DMS 273 (cell line): ENCODE data around the gene ABCC4.

Source experiments
- DNase-seq: peaks from one replicate; lab custom pipeline; 2025; ENCODE audit not compliant: unreplicated experiment; lab: John Stamatoyannopoulos, UW

The ABCC4 gene

DNA sequence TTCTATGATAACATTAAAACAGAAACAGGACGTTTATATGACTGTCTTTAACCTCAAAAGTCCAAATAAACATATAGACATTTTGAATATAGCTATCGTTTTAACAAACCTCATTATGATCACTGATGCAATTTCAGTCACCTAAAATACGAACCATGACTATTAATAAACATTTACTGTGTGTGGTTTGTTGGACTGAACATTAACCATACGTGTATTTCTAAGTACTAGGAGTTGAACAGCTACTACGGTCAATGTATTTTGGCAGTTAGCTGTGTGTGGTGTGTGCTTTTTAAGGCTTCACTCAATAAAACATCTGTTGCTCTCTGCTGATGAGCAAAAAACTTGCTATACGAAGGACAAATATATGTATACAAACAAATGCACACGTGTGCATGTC lies 281.4 kb downstream of the ABCC4 start:
- no peak for DNase-seq

DNA sequence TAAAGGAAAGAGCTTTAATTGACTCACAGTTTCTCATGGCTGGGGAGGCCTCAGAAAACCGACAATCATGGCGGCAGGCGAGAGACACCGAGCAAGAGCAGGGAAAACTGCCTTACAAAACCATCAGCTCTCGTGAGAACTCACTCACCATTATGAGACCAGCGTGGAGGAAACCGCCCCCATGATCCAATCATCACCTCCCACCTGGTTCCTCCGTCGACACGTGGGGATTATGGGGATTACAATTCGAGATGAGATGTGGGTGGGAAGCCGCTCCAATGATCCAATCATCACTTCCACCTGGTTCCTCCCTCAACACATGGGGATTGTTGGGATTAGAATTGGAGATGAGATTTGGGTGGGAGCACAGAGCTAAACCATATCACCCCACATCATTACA lies 293.9 kb downstream of the ABCC4 start:
- no peak for DNase-seq

DNA sequence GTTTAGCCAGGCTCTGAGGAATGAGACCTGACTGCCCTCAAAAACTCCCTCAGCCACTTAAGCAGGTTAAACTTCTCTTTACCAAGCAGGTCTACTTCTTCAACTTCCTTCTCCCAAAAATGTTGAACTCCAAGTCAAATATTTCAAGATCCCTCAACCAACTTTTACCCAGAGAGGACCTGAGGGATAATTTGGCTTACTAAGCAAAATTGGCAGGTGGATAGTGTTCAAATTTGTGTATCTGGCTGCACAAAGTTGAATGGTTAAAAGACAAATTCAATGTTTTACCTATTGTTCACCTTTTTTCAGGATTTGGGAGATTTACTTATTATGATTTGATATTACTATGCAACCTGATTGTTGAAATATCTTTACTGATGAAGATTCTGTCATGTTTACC lies 296.0 kb downstream of the ABCC4 start:
- no peak for DNase-seq

DNA sequence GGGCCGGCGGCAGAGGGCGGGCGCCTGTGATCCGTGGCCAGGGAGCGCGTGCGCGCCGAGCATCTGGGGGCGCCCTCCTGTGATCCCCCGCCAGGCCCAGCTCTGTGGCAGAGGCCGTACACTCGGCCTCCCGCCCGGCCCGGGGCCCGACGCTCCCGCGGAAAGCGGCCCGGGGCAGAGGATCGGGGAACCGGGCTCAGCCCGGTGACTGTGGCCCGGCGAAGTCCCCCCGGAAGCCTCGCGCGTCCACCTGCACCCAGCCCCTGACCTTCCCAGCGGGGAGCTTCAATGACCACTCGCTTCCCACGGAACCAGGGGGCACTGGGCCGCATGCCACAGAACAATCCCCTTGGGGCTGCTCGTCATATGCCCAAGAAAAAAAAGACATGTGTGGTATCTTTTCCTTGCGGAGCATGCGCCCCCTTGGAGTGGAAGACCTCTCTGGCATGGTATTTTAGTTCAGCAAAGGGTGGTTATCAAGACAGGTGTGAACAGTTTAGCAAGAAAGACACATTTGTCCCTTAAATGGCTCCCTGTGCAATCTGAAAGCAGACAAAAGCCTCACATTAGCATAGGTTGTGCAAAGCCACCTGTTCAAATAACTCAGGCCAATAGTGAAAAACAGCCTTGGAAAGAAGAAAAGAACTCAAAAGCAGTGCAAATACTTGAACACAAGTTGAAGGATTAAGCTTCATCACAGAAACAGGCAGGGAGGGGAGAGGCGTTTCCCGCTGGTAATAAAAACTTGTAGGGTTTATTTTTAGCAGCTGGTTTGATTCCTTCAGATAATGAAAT lies 298.0 kb downstream of the ABCC4 start:
- DNase-seq, result peak; percentile 42

DNA sequence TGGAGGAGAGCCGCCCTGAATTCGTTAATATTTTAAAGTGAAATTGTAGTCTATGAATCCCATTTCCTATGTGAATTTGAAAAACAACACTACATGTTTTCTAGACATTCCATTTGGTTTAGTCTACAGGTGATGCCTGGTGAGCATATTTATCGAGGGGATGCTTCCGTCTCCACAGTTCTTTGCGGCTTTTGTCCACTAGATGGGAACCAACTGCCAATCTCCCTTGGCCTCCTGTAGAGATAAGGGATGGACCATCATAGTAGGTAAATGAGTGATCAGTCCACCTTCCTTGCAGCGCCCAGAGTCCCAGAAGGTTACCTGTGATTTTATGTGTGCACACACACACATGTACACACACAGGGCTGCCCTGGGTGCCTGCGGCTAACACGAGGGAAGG lies 299.1 kb downstream of the ABCC4 start:
- DNase-seq, result peak; percentile 9

DNA sequence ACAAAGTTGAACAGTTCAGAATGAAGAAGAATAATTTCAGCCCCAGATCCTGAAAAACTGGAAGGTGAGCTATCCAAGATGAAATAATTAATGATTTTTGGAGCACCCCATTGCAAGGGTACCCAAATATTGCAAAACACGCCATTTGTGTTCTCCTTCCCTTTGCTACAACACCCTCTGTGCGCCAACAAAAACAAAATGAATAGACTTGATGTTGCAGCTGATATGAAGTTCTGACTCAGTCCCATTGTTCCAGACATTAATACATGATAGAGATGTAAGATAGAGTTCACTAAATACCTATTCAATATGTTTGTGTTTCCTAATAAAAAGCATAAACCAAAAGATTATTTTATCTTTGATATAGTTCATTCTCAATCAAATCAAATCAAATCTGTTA lies 301.4 kb downstream of the ABCC4 start:
- no peak for DNase-seq

DNA sequence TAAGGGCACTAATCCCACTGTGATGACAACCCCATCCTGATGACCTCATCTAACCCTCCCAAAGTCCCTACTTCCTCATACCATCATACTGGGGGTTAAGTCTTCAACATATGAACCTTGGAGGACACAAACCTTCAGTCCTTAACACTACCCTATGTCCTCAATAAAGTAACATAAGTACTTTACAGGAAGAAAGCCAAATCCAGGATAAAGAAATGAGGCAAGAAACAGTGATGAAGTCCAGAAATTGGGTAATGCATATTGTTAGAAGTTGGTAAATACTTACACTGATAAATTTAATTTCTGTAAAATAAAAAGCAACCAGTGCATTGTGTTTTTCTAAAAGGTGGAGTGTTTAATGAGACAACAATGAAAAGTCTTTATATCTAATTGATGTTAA lies 304.1 kb downstream of the ABCC4 start:
- no peak for DNase-seq

DNA sequence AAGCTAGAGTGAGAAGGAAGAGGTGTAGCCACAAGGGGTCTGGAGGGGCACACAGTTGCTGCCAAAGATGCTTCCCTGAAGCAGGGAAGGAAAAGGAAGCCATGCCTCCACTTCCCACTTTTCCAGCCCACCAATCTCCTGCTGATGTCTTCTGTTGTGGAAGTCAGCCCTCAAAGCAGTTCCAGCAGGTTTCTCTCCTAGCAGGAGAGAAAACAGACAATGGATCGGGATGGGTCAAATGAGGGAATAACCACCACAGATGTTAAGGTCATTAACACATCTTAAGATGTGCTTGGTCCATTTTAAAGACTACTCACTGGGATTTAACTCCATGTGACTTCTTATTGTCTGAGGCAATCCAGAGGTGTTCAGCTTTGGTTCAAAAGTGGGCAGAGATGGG lies 304.8 kb downstream of the ABCC4 start:
- no peak for DNase-seq

DNA sequence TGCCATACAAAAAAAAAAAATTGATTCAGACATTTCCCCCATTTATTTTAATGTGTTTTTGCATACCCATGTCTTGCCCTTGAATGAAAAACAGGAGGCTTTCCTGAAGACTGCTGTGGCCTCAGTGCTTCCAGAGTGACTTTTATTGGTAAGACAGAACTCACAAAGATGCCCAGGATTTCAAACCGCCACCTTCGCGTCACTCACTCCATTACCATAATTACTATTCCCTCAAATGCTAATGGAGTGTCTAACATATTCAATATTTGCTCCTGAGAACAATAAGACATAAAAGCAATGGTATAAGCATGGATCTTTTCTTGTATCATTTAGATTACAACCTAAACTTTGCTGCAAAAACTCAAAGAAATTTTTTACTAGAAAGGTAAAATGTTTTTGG lies 306.7 kb downstream of the ABCC4 start:
- no peak for DNase-seq

DNA sequence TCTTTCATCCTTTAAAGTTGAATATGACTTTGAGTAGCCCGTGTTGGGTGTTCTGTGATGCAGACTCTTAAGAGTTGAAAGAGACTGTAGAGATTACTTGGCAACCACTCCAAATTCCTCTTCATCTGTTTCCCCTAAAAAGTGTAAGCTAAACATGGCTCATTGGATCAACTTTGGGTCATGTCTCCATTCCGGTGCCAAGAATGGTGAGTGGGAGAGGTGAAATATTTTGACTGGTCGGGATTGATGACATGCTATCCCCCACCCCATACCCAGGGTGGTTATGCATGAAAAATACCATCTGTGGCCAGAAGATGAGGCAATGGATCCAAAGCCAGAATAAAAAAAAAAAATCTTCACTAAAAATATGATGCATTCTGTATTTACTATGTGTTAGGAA lies 307.6 kb downstream of the ABCC4 start:
- no peak for DNase-seq

DNA sequence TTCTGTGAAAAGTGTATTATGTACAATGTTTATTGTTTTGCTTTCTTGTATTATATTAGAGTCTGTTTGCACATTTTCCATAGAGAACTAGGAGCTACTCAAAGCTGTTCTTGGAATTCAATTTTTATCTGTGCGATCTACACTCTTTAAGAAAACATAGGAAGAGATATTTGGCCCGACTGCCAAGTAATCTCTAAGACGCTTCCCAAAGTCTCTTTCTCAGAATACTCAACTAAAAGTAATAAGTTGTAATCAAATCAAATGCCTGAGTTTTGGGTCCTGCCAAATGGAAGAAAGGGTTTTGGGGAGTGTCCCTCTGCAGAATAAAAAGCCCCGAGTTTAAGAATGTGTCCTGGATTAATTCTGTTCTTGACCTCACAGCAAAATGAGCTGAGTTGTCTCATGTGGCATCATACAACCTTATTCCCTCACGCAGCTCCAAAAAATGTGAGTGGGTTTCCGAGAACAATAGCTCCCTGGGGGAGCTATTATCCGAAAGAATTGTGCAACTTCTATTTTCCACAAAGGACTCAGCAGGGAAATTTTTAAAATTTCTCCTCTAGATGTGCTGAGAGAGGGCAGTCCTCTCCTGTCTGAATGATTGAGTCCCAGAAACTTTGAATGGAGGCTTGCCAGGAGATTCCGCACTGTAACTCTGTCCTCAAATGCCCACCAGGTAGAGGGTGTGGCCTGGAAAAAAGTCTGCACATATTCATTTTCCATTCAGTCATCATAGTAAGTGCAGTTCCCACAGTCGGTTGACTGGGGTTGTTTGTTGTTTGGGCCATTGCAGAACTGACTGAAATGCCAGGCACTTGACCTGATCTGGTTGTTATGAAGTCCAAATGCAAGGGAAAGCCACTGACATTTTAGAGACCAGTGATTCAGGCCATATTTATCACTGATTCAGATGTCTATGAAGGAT lies 309.0 kb downstream of the ABCC4 start:
- no peak for DNase-seq

DNA sequence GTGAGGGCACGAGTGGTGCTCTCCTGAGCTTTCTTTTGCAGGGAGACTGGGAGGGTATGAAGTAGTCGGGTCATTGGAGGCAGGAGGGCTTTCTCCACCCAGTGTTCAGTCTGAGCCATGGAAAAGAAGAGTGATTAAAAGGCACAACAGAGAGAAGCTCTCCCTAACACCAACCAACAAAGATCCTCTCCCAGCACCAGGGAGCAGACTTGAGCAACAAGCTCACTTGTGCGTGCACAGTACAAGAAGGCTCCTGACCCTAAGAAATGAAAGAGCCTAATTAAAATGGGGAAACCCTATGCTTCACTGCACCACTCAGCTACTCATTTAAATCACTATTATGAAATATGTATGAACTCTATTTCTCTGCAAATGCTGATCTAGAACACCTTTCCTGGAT lies 312.6 kb downstream of the ABCC4 start:
- DNase-seq, result peak; percentile 29

DNA sequence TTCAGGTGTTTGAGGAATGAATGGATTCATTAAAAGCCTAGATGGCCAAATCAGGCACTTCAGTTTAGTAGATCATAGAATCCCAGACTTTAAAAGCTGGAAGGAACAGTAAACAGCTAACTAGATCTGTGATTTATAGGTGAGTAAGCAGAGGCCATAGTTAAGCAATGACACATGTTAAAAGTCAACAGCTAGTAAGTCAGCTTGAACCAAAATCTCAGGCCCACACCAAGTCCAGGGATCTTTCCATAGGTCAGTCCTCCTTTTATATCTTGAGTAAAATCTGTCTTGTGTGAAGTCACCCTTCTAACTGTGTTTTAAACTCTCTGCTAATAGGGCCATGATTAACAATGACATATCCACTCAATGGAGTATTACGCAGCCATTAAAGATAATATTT lies 313.4 kb downstream of the ABCC4 start:
- no peak for DNase-seq

DNA sequence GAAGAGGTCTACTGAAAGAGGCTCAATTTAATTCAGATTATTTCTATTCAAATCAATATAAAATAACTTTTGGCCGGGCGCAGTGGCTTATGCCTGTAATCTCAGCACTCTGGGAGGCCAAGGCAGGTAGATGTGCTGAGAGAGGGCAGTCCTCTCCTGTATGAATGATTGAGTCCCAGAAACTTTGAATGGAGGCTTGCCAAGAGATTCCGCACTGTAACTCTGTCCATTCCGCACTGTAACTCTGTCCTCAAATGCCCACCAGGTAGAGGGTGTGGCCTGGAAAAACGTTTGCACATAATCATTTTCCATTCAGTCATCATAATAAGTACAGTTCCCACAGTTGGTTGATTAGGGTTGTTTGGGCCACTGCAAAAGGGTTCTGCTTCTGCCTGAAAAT lies 314.2 kb downstream of the ABCC4 start:
- DNase-seq, result no peak

DNA sequence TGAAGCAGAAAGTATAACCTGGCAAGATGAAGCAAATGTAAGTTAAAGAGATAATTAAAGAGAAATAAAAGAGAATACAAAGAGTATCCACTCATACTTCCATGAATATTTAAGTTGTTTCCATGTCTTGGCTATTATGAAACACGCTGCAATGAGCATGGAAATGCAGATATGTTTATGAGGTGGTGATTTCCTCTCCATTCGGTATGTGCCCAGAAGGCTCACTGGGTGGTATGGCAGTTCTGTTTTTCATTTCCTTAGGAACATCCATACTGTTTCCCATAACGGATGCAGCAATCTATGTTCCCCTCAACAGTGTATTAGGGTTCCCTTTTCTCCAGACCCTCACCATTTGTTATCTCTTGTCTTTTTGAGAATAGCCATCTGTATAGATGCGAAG lies 316.3 kb downstream of the ABCC4 start:
- DNase-seq, result no peak

DNA sequence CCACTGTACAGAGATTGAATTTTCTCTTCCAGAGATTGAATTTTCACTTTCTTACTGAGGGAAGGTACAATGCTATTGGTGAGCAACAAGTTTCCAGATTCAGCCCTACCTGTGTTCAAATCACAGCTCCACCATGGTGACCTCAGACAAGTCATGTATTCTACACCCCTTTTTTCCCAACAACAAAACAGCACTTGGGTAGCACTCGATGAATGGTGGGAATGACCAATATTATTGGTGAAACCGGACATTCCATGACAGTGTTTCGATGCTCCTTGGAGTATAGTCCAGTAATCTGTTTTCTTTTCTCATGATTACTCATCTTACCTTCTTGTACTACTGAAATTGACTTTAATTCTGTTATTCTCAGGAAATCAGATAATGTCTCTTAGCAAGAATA lies 322.7 kb downstream of the ABCC4 start:
- DNase-seq, result no peak

DNA sequence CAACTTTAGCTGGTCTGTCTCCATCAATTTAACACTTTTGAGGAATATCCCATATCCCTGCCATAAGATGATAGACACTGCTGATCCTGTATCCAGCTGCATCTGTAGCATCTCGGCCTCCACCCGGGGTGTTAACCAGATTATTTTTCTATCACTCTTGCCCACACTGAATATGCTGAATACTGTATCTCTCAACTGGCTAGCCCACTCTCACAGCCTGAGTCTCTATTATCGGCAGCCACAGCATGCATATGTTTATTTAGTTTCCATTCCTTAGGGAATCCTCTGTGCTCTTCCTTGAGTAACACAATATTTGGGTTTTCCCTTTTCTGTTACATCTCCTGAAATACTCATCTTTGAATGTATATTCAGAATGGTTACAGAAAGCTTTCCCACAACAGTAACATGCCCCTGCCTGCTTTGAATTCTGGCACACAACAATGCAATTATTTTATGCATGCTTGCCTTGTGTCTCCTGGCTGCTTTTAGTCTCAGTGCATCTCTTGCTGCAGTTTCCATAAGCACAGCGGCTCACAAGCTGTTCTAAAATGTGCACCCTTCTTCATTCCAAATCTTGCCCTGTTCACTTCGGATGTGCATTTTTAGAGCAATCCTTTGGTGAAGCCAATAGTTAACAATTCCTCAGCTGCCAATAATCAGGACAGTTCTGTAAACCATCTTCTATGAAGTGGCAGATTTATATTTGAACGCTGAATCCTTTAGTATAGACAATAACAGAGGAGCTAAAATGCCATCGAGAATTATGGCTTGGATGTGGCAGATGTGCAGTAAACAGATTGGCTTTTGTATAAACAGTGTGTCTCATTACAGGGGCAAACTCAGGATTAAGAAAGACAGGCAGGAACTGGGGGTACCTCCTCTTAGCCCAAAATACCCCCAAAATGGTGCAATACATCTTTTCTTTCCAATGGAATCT lies 327.0 kb downstream of the ABCC4 start:
- no peak for DNase-seq

DNA sequence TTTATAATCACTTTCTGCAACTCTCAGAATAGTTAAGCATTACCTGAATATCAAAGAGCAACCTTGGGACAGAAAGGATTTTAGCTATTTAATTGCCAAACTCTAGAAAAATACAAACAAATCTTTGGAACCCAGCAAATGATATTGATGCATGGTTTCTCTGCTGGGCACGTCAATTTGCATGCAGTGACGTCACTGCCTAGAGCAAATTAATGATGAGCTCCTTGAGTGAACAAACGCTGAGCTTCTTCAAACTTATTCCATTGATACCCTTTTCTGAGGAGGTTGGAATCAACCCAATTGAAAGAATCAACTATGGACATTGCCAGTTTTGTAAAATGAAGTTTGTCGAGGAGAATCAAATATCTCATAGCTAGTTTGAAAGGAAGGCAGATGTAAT lies 329.0 kb downstream of the ABCC4 start:
- DNase-seq, result no peak
